HepG2 (cell line): ENCODE data around the gene BLMH. TPM values are rescaled to one million over a fixed set of nuclear protein-coding genes. Genes with fewer than 3 reads are reported as not detected.

Source experiments
- CEBPG ChIP-seq: IDR thresholded peaks from 2 replicates; pipeline ENCODE4 v1.6.1; 2016
- DNMT3B ChIP-seq: conservative IDR thresholded peaks from 2 replicates; pipeline ENCODE4 v1.6.1; 2016; ENCODE audit warnings: missing biosample characterization, control low read depth
- FOXJ3 ChIP-seq: sonication (generic); formaldehyde crosslinking; IDR thresholded peaks from 2 replicates; pipeline ENCODE4 v1.4.0; 2020; ENCODE audit warnings: missing genetic modification reagents, mild to moderate bottlenecking, borderline replicate concordance
- HNRNPLL ChIP-seq: fragments of 200-400 bp; formaldehyde crosslinking; IDR thresholded peaks from 2 replicates; pipeline ENCODE4 v1.6.1; 2017; ENCODE audit warnings: mild to moderate bottlenecking, low read depth, low read length; ENCODE audit not compliant: poor library complexity, severe bottlenecking
- JUN ChIP-seq: sonication (generic); formaldehyde crosslinking; IDR thresholded peaks from 2 replicates; pipeline ENCODE4 v1.4.0; 2020; ENCODE audit warnings: mild to moderate bottlenecking, missing genetic modification reagents
- PAF1 ChIP-seq: IDR thresholded peaks from 2 replicates; pipeline ENCODE4 v1.6.1; 2016; ENCODE audit warnings: missing genetic modification reagents, missing compliant biosample characterization
- TCF7 ChIP-seq: sonication (generic); IDR thresholded peaks from 2 replicates; pipeline ENCODE4 v1.6.1; 2016; ENCODE audit warnings: antibody characterized with exemption, low read depth
- ZNF550 ChIP-seq: sonication (generic); formaldehyde crosslinking; IDR thresholded peaks from 2 replicates; pipeline ENCODE4 v1.4.0; 2020; ENCODE audit warnings: mild to moderate bottlenecking, missing genetic modification reagents, borderline replicate concordance
- ZNF607 ChIP-seq: sonication (generic); formaldehyde crosslinking; IDR thresholded peaks from 2 replicates; pipeline ENCODE4 v1.5.1; 2020; ENCODE audit warnings: missing genetic modification reagents, mild to moderate bottlenecking, borderline replicate concordance
- ZNF75D ChIP-seq: sonication (generic); formaldehyde crosslinking; IDR thresholded peaks from 2 replicates; pipeline ENCODE4 v1.8.1; 2023; ENCODE audit warnings: missing genetic modification reagents, mild to moderate bottlenecking, borderline replicate concordance
- ZNF792 ChIP-seq: IDR thresholded peaks from 2 replicates; pipeline ENCODE4 v1.6.1; 2016
- polyA plus RNA-seq, 8 experiments: library from polyadenylated mRNA; depleted of rRNA in 3 of 8; stranded (reverse) in 7 of 8; unstranded in 1 of 8; fragments of >200 nt; fragmentation: Illumina TruSeq in 4 of 8; extraction: Trizol in 4 of 8; gene quantifications; 2 replicates each; pipeline versions ENCODE4 v1.2.1 to v1.2.3, GENCODE V29; 2011 to 2016; ENCODE audit warnings: low read depth in 4 of 8, missing spikeins in 1 of 8, mixed read lengths in 1 of 8; ENCODE audit not compliant: insufficient read depth in 1 of 8
- total RNA-seq, 5 experiments: library from RNA; depleted of rRNA; stranded (reverse); fragments of >200 nt; fragmentation: Illumina TruSeq; extraction: Trizol; gene quantifications; 2 replicates each; pipeline ENCODE4 v1.2.3, GENCODE V29; 2016; ENCODE audit warnings: low read depth in 1 of 5
- TF ChIP-seq, protein P1 (sequence below): sonication (generic); formaldehyde crosslinking; IDR thresholded peaks from 2 replicates; pipeline ENCODE4 v1.5.0; 2020; ENCODE audit warnings: missing genetic modification reagents
- TF ChIP-seq, protein P2 (sequence below): IDR thresholded peaks from 2 replicates; pipeline ENCODE4 v1.4.0; 2020; ENCODE audit warnings: mild to moderate bottlenecking, missing genetic modification reagents
- TF ChIP-seq, protein P3 (sequence below): sonication (generic); formaldehyde crosslinking; conservative IDR thresholded peaks from 2 replicates; pipeline ENCODE4 v1.4.0; 2020; ENCODE audit warnings: missing genetic modification reagents
- TF ChIP-seq, protein P4 (sequence below): sonication (generic); formaldehyde crosslinking; IDR thresholded peaks from 2 replicates; pipeline ENCODE4 v1.9.0; 2021; ENCODE audit warnings: missing genetic modification reagents, borderline replicate concordance
- TF ChIP-seq, protein P5 (sequence below): sonication (generic); formaldehyde crosslinking; IDR thresholded peaks from 2 replicates; pipeline ENCODE4 v1.5.1; 2020; ENCODE audit warnings: mild to moderate bottlenecking, moderate library complexity, missing genetic modification reagents

BLMH gene
- total and polyA plus RNA-seq, 2 of the 13 experiments (the other 11 are each of a cell fraction or from before 2014, with no cell fraction given) = 12.1 to 41.0 TPM

DNA sequence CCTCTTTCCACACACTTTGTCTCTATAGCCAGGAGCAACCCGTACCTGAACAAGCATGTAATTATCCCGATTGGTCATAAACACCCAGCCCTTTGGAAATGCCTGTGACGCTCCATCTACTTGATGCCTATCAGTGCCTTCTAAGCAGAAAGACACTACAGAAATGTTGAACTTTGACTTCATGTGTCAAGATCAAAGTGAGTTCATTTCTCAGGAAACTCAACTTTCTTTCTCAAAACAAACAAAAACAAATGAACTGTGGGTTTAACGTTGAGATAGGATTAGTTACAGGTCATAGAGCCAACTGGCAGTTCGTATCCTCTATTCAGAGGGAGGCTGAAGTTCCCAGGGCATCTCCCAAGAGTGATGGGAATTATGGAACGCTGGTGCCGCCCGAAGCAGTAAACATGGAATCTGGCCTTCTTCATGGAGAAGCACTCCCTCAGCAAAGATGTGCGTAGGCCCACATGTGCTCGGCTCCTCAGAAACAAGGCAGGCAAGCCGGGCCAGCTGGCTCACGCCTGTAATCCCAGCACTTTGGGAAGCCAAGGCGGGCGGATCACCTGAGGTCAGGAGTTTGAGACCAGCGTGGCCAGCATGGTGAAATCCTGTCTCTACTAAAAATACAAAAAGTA lies 65.7 kb downstream of the BLMH start (continued):
- TF ChIP-seq, protein P1, sequence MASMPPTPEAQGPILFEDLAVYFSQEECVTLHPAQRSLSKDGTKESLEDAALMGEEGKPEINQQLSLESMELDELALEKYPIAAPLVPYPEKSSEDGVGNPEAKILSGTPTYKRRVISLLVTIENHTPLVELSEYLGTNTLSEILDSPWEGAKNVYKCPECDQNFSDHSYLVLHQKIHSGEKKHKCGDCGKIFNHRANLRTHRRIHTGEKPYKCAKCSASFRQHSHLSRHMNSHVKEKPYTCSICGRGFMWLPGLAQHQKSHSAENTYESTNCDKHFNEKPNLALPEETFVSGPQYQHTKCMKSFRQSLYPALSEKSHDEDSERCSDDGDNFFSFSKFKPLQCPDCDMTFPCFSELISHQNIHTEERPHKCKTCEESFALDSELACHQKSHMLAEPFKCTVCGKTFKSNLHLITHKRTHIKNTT (CRISPR knock-in tag) = no peak
- TF ChIP-seq FOXJ3 (CRISPR knock-in tag) = peak; percentile 56; the same call in 1 of the 2 replicates
- no peak for TF ChIP-seq ZNF792 (CRISPR knock-in tag)
- TF ChIP-seq ZNF607 (CRISPR knock-in tag) = 0 out of 2 replicates have a peak, but pooled peaks have one; percentile 27
- peak; percentile 39; the same call in 1 of the 2 replicates for TF ChIP-seq CEBPG (CRISPR knock-in tag)
- peak; percentile 88 for TF ChIP-seq TCF7
- TF ChIP-seq, protein P2, sequence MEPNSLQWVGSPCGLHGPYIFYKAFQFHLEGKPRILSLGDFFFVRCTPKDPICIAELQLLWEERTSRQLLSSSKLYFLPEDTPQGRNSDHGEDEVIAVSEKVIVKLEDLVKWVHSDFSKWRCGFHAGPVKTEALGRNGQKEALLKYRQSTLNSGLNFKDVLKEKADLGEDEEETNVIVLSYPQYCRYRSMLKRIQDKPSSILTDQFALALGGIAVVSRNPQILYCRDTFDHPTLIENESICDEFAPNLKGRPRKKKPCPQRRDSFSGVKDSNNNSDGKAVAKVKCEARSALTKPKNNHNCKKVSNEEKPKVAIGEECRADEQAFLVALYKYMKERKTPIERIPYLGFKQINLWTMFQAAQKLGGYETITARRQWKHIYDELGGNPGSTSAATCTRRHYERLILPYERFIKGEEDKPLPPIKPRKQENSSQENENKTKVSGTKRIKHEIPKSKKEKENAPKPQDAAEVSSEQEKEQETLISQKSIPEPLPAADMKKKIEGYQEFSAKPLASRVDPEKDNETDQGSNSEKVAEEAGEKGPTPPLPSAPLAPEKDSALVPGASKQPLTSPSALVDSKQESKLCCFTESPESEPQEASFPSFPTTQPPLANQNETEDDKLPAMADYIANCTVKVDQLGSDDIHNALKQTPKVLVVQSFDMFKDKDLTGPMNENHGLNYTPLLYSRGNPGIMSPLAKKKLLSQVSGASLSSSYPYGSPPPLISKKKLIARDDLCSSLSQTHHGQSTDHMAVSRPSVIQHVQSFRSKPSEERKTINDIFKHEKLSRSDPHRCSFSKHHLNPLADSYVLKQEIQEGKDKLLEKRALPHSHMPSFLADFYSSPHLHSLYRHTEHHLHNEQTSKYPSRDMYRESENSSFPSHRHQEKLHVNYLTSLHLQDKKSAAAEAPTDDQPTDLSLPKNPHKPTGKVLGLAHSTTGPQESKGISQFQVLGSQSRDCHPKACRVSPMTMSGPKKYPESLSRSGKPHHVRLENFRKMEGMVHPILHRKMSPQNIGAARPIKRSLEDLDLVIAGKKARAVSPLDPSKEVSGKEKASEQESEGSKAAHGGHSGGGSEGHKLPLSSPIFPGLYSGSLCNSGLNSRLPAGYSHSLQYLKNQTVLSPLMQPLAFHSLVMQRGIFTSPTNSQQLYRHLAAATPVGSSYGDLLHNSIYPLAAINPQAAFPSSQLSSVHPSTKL = peak; percentile 81
- no peak for TF ChIP-seq PAF1 (CRISPR knock-in tag)
- TF ChIP-seq, protein P3, sequence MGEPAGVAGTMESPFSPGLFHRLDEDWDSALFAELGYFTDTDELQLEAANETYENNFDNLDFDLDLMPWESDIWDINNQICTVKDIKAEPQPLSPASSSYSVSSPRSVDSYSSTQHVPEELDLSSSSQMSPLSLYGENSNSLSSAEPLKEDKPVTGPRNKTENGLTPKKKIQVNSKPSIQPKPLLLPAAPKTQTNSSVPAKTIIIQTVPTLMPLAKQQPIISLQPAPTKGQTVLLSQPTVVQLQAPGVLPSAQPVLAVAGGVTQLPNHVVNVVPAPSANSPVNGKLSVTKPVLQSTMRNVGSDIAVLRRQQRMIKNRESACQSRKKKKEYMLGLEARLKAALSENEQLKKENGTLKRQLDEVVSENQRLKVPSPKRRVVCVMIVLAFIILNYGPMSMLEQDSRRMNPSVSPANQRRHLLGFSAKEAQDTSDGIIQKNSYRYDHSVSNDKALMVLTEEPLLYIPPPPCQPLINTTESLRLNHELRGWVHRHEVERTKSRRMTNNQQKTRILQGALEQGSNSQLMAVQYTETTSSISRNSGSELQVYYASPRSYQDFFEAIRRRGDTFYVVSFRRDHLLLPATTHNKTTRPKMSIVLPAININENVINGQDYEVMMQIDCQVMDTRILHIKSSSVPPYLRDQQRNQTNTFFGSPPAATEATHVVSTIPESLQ (CRISPR knock-in tag) = no peak
- no peak for TF ChIP-seq HNRNPLL
- TF ChIP-seq, protein P4, sequence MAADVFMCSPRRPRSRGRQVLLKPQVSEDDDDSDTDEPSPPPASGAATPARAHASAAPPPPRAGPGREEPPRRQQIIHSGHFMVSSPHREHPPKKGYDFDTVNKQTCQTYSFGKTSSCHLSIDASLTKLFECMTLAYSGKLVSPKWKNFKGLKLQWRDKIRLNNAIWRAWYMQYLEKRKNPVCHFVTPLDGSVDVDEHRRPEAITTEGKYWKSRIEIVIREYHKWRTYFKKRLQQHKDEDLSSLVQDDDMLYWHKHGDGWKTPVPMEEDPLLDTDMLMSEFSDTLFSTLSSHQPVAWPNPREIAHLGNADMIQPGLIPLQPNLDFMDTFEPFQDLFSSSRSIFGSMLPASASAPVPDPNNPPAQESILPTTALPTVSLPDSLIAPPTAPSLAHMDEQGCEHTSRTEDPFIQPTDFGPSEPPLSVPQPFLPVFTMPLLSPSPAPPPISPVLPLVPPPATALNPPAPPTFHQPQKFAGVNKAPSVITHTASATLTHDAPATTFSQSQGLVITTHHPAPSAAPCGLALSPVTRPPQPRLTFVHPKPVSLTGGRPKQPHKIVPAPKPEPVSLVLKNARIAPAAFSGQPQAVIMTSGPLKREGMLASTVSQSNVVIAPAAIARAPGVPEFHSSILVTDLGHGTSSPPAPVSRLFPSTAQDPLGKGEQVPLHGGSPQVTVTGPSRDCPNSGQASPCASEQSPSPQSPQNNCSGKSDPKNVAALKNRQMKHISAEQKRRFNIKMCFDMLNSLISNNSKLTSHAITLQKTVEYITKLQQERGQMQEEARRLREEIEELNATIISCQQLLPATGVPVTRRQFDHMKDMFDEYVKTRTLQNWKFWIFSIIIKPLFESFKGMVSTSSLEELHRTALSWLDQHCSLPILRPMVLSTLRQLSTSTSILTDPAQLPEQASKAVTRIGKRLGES (CRISPR knock-in tag) = no peak
- TF ChIP-seq, protein P5, sequence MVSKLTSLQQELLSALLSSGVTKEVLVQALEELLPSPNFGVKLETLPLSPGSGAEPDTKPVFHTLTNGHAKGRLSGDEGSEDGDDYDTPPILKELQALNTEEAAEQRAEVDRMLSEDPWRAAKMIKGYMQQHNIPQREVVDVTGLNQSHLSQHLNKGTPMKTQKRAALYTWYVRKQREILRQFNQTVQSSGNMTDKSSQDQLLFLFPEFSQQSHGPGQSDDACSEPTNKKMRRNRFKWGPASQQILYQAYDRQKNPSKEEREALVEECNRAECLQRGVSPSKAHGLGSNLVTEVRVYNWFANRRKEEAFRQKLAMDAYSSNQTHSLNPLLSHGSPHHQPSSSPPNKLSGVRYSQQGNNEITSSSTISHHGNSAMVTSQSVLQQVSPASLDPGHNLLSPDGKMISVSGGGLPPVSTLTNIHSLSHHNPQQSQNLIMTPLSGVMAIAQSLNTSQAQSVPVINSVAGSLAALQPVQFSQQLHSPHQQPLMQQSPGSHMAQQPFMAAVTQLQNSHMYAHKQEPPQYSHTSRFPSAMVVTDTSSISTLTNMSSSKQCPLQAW (CRISPR knock-in tag) = 0 out of 2 replicates have a peak, but pooled peaks have one; percentile 73
- no peak for TF ChIP-seq DNMT3B (CRISPR knock-in tag)
- no peak for TF ChIP-seq JUN (CRISPR knock-in tag)
- TF ChIP-seq ZNF75D (CRISPR knock-in tag) = no peak
- no peak for TF ChIP-seq ZNF550
